CD4-positive, alpha-beta T cell treated with Interleukin-1 beta for 1 hour (primary cell): ENCODE data around the gene EXT2.

Experiments
- DNase-seq, 2 donors: peaks; one replicate each; pipeline ENCODE4 v3.0.0-alpha.2; 2020 to 2022

Gene EXT2

DNA sequence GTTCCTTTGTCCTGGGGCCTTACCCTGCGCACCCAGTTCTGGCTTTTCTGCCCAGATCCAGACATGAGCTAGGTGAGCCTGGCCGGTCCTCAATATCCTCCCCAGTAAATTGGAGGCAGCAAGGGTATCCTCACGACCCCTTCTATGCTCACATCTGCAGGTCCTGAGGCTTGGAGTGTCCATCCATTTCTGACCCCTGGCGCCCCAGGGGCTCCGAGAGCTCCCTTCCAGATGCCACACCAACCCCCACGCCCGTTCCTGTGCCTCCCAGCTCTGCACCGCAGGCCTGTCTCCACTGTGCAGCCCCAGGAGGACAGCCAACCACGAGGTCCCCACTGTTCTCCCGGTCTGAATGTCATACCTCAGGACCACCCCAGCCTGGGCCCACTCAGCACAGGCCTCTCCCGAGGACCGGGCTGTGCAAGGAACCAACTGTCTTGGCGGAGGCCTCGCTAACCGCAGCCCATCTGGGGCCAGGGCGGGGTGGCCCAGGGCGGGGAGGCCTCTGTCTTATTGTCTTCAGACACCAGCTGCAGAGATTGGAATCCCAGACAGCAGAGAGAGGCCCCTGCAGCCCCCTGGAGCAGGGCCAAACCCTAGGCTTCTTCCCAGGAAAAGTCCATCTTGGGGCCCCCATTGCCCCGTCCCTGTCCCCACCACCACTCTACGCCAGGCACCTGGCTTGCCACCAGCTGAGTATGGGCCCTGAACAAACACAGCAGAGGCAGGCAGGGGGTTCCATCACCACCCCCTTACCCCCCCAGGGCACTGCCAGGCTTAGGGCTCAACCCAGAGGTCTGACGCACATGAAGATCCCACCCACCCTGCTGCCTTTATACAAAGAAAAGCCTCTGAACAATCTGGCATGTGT is 175.2 kb downstream of the EXT2 start:
- no peak for DNase-seq

DNA sequence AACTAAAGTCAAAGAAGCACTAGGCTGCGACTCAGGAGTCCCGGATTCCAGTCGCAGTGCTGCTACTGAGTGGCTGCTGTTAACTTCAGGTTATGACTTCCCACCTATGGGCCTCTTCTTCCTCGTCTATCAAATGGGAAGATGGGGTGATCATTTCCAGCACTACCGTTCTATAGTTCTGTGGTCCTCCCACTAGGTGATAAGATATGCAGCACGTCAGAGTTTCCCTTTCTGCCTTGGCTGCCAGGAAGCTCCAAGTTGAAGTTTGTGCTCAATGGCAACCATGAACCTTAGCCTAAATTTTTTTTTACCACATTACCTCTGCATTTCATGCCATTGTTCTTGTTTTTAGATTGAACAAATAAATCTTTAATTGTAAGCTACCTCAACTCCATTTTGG is 175.8 kb downstream of the EXT2 start:
- no peak for DNase-seq

DNA sequence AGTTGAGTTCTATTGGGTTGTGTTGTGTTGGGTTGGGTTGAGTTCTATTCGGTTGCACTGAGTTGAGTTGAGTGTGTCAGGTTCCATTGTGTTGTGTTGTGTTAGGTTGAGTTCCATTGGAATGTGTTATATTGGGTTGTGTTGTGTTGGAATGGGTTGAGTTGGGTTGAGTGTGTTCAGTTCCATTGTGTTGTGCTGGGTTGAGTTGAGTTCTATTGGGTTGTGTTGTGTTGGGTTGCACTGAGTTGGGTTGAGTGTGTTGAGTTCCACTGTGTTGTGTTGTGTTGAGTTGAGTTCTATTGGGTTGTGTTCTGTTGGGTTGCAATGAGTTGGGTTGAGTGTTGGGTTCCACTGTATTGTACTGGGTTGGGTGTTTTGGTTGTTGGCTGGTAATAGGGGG is 178.9 kb downstream of the EXT2 start:
- no peak for DNase-seq

DNA sequence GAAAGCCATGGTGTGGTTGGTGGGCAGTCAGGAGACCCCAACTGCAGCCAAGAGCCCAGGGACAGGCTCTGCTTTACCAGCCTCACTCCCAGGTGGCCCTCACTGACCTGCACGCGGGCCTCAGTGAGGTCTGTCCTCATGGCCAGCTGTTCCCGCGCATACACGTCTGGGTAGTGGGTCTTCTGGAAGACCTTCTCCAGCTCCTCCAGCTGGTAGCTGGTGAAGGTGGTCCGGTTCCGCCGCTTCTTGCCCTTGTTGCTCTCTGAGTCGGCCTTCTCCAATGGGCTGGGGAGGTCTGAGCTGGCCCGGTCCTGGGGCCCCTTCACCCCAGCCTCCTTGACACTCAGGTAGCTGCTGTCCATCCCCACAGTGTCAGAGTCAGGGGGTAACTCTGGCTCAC is 179.8 kb downstream of the EXT2 start:
- no peak for DNase-seq

DNA sequence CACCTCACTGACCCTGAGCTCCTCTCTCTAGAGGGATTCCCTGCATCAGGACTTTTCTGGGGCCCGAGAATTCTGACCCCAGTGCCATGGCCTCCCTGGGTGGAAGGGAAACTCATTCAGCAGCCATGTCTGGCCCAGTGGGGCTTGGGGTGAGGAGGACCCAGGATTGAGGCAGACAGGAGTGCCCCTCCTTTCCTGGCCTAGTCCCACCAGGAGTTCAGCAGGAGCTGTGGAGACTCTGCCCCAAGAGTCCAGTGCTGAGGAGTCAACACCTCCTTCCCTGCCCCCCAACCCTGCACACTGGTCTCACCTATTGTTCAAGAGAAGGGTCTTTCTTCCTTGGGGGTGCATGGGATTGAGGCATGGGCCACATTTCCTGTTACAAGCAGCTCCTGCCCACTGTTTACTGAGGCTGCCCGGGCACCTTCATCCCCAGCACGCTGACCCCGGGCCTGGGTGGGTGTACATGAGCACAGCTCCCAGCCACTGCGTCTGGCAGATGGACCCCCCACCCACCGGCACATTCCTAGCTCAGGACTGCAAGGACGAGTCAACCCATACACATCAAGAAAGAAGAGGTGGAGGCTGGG is 180.6 kb downstream of the EXT2 start:
- no peak for DNase-seq

DNA sequence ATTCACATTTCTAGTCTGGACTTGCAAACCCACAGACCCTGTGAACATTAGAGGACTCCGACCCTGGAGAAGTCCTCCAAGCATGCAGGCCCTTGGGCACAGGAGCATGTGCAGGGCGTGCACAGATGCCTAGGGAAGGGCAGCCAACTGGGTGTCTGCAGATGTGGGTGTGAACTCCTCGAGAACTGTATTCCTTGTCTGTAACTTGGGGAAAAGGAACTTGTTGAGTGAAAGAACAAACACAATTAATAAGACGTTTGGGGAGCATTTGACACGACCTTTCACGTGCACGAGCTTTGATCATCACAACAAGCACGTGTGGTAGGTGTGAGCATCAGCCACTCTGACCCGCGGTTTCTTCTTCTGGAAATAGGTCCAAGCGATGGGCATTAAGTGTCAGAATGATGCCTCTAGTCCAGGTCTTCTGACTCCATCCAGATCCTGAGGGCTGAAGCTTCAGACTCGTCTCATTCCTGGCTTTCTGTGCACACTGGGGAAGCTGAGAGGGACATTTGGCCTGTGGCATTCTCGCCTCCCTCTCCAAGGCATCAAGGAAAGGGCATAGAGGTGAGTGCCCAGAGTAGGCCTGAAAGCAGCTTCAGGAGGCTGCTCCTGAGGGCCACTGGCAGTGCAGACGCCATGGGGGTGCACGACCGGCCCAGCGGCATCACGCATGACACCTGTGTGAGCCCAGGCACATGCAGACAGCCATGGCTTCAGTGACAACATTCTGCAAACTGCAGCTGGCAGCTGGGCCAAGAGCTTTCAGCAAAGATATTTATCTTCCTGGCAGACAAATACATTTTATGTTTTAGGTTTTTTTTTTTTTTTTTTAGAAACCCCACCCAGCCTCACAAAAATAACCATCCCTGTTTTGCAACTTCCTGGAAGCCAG is 182.0 kb downstream of the EXT2 start:
- DNase-seq: no peak

DNA sequence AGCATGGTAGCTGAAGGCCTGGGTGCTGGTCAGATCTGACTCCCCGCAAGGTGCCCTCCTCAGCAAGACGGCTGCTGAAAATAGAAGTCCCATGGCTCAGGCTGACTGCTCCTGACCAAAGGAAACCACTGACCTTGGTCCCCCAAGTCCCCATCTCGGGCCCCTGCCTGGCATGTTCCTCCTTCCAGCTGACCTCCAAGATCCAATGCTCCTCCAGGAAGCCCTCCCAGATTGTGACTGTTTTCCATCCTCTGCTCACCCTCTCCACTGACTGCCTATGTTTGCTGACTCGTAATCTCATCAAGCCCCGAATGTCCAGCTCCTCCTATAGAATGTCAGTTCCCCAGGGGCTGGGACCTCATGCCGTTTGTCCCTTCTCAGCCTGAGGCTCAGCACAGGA is 184.0 kb downstream of the EXT2 start:
- no peak for DNase-seq

DNA sequence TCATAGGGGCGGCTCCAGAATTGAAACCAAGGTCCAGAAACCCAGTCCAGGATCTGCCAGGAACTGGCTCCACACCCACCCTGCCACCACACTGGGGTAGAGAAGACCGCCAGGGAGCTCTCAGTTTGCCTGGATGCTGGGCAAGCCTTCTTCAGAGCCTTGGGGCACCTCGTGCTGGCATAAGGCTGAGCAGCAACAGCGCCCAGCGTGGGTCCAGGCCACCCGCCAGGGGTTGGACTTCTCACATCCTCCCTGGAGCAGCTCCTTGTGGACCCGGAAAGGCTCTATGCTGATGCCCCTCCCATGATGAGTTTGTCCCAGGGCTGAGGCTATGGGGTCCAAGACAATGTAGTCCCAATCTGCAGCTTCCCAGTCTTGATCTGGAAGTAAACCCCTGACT is 184.8 kb downstream of the EXT2 start:
- no peak for DNase-seq

DNA sequence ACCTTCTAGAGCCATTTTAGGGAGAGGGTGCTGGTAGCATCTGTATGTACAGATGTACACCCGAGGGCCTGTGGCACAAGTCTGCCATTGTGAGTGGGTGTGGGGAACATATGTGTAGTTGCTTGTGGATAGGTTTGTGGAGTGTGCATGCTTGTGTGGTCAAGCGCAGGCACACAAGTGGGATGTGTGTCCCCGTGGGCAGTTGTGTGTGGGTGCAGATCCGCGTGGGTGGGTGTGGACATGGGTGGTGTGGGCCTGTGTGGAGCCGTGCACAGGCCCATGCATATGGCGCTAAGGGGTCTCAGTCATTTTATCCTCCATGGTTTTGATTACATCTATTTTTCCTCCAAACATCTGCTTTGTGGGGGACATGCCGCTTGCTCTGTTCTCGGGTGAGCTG is 185.7 kb downstream of the EXT2 start:
- no peak for DNase-seq

DNA sequence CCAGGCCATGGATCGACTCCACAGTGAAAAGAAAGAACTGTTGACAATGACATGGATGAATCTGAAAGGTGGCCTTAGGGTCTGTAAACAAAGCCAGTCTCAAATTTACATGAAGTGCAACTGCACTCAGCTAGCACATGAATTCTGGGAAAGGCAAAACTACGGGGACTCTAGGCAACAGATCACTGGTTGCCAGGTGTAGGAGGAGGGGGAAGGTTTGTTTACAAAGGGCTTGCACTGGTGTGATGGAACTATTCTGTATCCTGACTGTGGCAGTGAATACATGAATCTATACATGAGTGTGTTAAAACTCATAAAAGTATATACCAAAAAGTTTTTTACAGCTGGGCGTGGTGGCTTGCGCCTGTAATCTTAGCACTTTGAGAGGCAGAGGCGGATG is 187.1 kb downstream of the EXT2 start:
- no peak for DNase-seq

DNA sequence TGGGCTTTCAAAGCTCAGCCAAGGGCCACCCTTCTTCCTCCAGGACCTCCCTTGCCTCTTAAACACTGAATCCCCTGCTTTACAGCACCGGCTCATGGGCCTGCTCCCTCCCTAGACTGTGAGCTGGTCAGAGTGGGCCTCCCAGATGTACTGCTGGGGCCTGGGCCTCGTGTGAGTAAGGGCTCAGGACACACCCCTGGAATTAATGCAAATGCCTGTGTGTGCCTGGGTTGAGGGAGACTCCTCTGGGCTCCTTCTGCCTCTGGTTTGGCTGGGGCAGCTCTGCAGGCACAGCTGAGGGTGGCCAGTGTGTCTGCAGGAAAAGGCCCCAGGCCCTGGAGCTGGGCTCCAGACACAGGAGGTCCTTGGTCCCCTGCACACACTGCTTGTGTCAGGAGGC is 190.3 kb downstream of the EXT2 start:
- DNase-seq: no peak

DNA sequence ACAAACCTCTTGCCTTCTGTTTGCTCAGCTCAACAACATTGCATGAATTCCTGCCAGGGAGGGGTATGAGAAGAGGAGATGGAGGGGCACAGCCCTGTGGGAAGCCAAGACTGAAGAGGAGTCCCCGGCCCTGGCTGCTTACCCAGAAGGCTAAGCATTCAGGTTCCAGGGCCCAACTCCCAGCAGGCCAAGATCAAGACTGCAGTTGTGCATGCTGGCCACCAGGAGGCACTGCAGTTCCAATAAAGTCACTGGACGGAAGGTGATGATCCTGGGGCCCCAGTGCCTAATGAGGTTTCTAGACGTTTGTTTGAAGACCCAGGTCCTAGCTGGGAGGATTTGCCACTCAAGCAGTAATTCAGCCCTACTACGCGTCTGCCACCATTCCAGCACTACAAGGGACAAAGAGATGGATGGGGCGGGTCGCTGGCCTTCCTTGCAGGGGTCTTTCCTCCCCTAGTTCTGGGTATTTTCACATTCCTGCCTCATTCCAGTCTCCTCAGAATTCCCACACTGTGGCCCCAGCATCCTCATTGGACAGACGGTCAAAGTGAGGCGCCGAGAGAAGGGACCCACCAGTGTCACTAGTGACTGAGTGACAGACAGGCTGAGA is 190.9 kb downstream of the EXT2 start:
- DNase-seq: peak; percentile 49 to 53

DNA sequence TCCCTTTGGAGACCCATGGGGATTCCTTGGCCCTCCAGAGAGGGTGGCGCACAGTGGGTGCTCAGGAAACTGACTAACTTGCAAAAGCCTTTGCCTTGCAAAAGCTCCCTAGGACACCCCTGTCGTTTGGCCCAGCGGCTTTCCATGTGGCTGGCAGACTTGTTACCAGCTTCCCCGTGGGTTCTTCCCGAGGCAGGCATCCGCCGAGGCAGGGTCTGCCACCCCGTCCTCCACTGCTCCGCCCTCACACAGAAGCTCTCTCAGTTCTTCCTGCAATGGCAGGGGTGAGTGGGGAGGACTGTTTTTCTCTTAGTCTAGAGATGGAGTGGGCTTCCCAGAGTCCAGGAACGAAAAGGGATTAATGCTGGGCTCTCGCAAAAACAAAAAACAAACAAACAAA is 191.4 kb downstream of the EXT2 start:
- DNase-seq: no peak

DNA sequence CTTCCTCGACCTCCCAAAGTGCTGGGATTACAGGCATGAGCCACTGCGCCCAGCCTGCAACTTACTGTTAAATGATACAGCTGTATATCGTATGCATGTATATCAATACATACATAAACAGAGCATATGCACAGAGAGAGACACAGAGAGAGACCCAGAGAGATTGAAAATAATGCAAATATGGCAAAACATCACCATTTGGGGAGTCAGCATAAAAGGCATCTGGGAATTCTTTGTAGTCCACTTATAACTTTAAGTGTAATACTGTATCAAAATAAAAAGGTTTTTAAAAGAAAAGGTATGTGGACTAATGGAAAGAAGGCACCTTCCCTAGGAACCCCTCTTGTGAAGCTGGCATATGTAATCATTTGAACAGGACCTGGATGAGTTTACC is 192.7 kb downstream of the EXT2 start:
- DNase-seq: no peak

DNA sequence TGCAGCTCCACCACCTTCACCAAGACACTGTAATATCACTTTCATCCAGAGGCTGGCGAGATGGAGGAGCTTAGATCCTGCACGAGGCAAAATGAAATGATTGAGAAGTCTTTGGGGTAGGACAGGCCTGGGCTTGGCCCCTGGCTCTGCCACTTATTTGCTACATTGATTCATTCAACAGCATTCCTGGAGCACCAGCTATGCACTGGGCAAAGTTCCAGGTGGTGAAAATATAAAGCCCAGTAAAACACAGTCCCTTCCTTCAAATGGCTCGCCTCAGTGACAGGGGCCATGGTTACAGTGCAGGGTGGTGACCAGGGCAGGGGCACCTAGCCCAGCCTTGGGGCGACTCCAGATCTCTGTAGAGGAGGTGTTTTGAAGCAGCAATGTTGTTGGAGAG is 194.7 kb downstream of the EXT2 start:
- no peak for DNase-seq
